ENCODE data around the gene SLCO3A1. TPM values are rescaled to one million over a fixed set of nuclear protein-coding genes. Genes with fewer than 3 reads are reported as not detected.

SLCO3A1 gene
- total RNA-seq, 2 experiments from 2014 or later, result 29.2 to 29.5 TPM

GRCh38 chr15:91852741-91853510 lies 582 bp upstream of the SLCO3A1 start:
- POLR2A ChIA-PET, result interaction anchor here (0.5 to 2.4 kb wide), 8 partner anchors 12 to 1165 kb away, joined by 3 to 13 read pairs (median 4); no protein-coding TSS in a partner anchor

GRCh38 chr15:91853948-91854638 lies 585 bp downstream of the SLCO3A1 start:
- POLR2A ChIA-PET, result interaction anchor here (0.7 to 2.4 kb wide), 9 partner anchors 10 to 596 kb away, joined by 3 to 13 read pairs (median 4); no protein-coding TSS in a partner anchor
- DNase-seq, result peak; percentile 71
- peak; percentile 20 for ATAC-seq (ENCODE audit: low read depth)
- Mint-ChIP-seq H3K36me3 (peaks cover 6% of the 10 kb centered on the region), H3K9me3 (no peaks in the 10 kb centered on the region), H3K27ac (peak overlapping the region; percentile 47), H3K4me1 (peaks cover 56% of the 10 kb centered on the region), H3K4me3 (peak overlapping the region; percentile 85), H3K27me3 (peaks cover 3% of the 10 kb centered on the region)

More at GRCh38 chr15:91852741-91853510, 582 bp upstream of the SLCO3A1 start:
- ATAC-seq (ENCODE audit: low read depth) (peak; percentile 76), DNase-seq (peak; percentile 90)
- no peaks in the 10 kb centered on the region for H3K9me3 Mint-ChIP-seq
- peak overlapping the region; percentile 91 for H3K4me3 Mint-ChIP-seq
- peaks cover 49% of the 10 kb centered on the region for H3K4me1 Mint-ChIP-seq
- H3K27me3 Mint-ChIP-seq, result peaks cover 7% of the 10 kb centered on the region
- H3K36me3 Mint-ChIP-seq, result peaks cover 2% of the 10 kb centered on the region
- peak overlapping the region; percentile 85 for H3K27ac Mint-ChIP-seq

- Mint-ChIP-seq H3K27me3 (no peaks in the 10 kb centered on the region), H3K4me1 (peaks cover 55% of the 10 kb centered on the region), H3K36me3 (peaks cover 10% of the 10 kb centered on the region), H3K4me3 (peak overlapping the region; percentile 85), H3K27ac (no peak overlapping the region), H3K9me3 (no peaks in the 10 kb centered on the region)
- POLR2A ChIA-PET, result interaction anchor here (1.1 to 1.9 kb wide), 6 partner anchors 10 to 241 kb away, joined by 3 to 13 read pairs (median 4); no protein-coding TSS in a partner anchor
- no peak for ATAC-seq (ENCODE audit: low read depth)
- DNase-seq, result no peak
These were observed 1.1 kb downstream of the SLCO3A1 start for GRCh38 chr15:91854639-91854990.

- POLR2A ChIA-PET, result interaction anchor here (1.9 kb wide), 1 partner anchor 149 kb away, joined by 13 read pairs; no protein-coding TSS in a partner anchor
- Mint-ChIP-seq H3K27me3 (no peaks in the 10 kb centered on the region), H3K36me3 (peaks cover 10% of the 10 kb centered on the region), H3K4me3 (peak overlapping the region; percentile 85), H3K9me3 (no peaks in the 10 kb centered on the region), H3K4me1 (peaks cover 54% of the 10 kb centered on the region), H3K27ac (no peak overlapping the region)
- DNase-seq, result no peak
- ATAC-seq (ENCODE audit: low read depth), result no peak
These were observed 1.7 kb downstream of the SLCO3A1 start for GRCh38 chr15:91855241-91855640.

GRCh38 chr15:91855684-91856489 lies 2.4 kb downstream of the SLCO3A1 start:
- H3K36me3 Mint-ChIP-seq, result peaks cover 12% of the 10 kb centered on the region
- no peaks in the 10 kb centered on the region for H3K27me3 Mint-ChIP-seq
- H3K27ac Mint-ChIP-seq, result no peak overlapping the region
- DNase-seq (no peak), ATAC-seq (ENCODE audit: low read depth) (no peak)
- H3K4me3 Mint-ChIP-seq, result no peak overlapping the region
- H3K9me3 Mint-ChIP-seq, result no peaks in the 10 kb centered on the region
- POLR2A ChIA-PET, result no interaction called here
- H3K4me1 Mint-ChIP-seq, result peaks cover 57% of the 10 kb centered on the region

DNA sequence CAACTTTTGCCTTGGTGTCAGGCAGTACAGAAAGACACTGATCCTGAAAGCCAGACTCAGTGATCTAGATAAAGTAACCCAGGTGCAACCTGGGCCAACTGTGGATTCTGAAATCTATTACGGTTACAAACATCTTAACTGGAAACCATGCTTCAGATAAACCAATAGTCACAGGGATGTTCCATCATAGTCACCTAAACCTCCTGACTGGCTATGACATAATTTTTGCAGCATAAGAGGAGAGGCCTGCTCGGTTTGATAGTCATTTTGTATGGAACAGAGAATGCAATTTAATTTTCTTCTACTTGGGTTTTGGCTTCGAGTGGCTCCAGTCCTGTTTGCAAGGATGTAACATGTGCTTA lies 3.7 kb downstream of the SLCO3A1 start:
- Mint-ChIP-seq H3K4me1 (peaks cover 53% of the 10 kb centered on the region), H3K27ac (peak overlapping the region; percentile 78), H3K27me3 (no peaks in the 10 kb centered on the region), H3K9me3 (no peaks in the 10 kb centered on the region), H3K4me3 (peak overlapping the region; percentile 65), H3K36me3 (peaks cover 14% of the 10 kb centered on the region)
- ATAC-seq (ENCODE audit: low read depth) (no peak), DNase-seq (no peak)
- POLR2A ChIA-PET, result no interaction called here

GRCh38 chr15:91857772-91858171 lies 4.3 kb downstream of the SLCO3A1 start:
- H3K9me3 Mint-ChIP-seq, result no peaks in the 10 kb centered on the region
- ATAC-seq (ENCODE audit: low read depth) (peak; percentile 25), DNase-seq (no peak)
- H3K27ac Mint-ChIP-seq, result peak overlapping the region; percentile 78
- peak overlapping the region; percentile 65 for H3K4me3 Mint-ChIP-seq
- POLR2A ChIA-PET, result no interaction called here
- no peaks in the 10 kb centered on the region for H3K27me3 Mint-ChIP-seq
- H3K4me1 Mint-ChIP-seq, result peaks cover 53% of the 10 kb centered on the region
- H3K36me3 Mint-ChIP-seq, result peaks cover 18% of the 10 kb centered on the region

DNA sequence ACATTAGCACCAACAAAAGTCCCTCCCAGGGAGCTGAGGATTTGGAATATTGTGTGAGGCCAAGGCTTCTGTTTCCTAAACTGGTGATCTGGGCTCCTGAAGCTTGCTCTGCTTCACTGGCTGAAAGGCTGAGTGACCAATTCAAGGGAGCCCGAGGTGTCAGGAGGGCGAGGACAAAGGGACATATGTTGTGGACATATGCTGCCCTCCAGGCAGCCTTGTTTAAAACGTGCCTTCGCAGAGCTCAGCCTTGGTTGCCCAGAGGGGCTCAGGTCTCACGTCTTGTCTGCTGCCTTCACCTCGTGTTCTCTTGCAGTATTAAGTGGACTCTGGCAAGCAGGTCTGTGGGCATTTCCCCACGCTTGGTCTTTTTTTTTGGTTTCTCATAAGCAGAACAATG lies 7.0 kb downstream of the SLCO3A1 start:
- H3K27ac Mint-ChIP-seq, result no peak overlapping the region
- POLR2A ChIA-PET, result no interaction called here
- DNase-seq (no peak), ATAC-seq (ENCODE audit: low read depth) (no peak)
- no peaks in the 10 kb centered on the region for H3K9me3 Mint-ChIP-seq
- peaks cover 64% of the 10 kb centered on the region for H3K4me1 Mint-ChIP-seq
- H3K27me3 Mint-ChIP-seq, result no peaks in the 10 kb centered on the region
- no peak overlapping the region for H3K4me3 Mint-ChIP-seq
- peaks cover 18% of the 10 kb centered on the region for H3K36me3 Mint-ChIP-seq

GRCh38 chr15:91861223-91861622 lies 7.7 kb downstream of the SLCO3A1 start:
- POLR2A ChIA-PET, result no interaction called here
- H3K4me1 Mint-ChIP-seq, result peaks cover 69% of the 10 kb centered on the region
- ATAC-seq (ENCODE audit: low read depth) (no peak), DNase-seq (no peak)
- H3K27ac Mint-ChIP-seq, result no peak overlapping the region
- no peak overlapping the region for H3K4me3 Mint-ChIP-seq
- H3K9me3 Mint-ChIP-seq, result no peaks in the 10 kb centered on the region
- peaks cover 18% of the 10 kb centered on the region for H3K36me3 Mint-ChIP-seq
- H3K27me3 Mint-ChIP-seq, result no peaks in the 10 kb centered on the region

GRCh38 chr15:91862891-91863504 lies 9.5 kb downstream of the SLCO3A1 start:
- no peaks in the 10 kb centered on the region for H3K9me3 Mint-ChIP-seq
- no peak overlapping the region for H3K27ac Mint-ChIP-seq
- peaks cover 67% of the 10 kb centered on the region for H3K4me1 Mint-ChIP-seq
- H3K27me3 Mint-ChIP-seq, result no peaks in the 10 kb centered on the region
- no peak for DNase-seq
- no peak for ATAC-seq (ENCODE audit: low read depth)
- POLR2A ChIA-PET, result no interaction called here
- no peak overlapping the region for H3K4me3 Mint-ChIP-seq
- H3K36me3 Mint-ChIP-seq, result peaks cover 19% of the 10 kb centered on the region

DNA sequence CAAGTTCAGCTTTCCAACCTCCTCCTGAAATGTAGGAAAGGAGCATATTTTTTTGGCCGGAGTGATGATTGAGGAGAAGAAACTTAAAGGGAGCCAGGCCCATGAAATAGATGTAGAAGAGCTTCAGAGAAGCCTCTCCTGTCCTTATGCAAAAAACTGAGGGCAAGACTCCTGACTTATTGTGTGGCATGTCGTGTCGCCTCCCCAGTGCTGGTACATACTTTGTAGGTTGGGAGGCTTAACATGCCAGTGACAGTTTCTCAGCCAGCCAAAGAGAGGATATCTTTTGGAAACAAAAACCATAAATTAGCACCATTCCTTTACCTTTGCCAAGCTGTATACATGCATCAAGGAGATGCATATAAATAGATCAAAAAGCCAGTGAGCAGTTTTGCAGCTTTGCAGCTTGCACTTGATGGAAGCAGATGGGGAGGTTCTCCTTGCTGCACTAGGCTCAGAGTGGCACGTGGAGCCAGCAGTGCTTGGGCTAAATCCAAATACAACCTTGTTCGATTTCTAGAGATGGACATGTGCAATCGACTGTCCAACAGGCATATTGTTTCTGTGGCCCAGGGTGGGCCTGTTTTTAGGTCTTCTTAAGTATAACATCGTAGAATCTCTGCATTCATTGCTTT lies 10.2 kb downstream of the SLCO3A1 start:
- H3K36me3 Mint-ChIP-seq, result peaks cover 20% of the 10 kb centered on the region
- H3K9me3 Mint-ChIP-seq, result no peaks in the 10 kb centered on the region
- no peaks in the 10 kb centered on the region for H3K27me3 Mint-ChIP-seq
- H3K27ac Mint-ChIP-seq, result no peak overlapping the region
- H3K4me3 Mint-ChIP-seq, result no peak overlapping the region
- DNase-seq (no peak), ATAC-seq (ENCODE audit: low read depth) (no peak)
- H3K4me1 Mint-ChIP-seq, result peaks cover 68% of the 10 kb centered on the region
- POLR2A ChIA-PET, result interaction anchor here (1.9 kb wide), 1 partner anchor 10 kb away, joined by 5 read pairs; the partner anchor contains the start of gene SLCO3A1

DNA sequence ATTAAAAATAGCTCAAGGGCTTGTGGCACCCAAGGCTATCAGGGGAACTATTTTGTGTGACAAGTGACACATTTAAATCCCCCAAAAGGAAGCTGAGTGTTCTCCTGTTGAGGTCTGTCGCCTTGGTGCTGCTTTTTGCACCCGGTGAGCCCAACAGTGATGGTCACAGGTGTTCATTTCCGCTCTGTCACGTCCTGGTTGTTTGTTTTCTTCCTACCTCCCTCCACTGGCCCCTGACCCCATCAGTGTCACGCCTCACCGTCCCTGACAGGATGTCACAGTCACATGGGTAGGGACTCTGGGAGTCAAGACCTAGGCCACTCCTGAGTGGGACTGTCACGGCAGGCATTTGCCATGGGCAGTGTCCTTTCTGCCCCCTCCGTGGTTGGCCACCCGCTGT lies 11.2 kb downstream of the SLCO3A1 start:
- Mint-ChIP-seq H3K27me3 (no peaks in the 10 kb centered on the region), H3K4me1 (peaks cover 66% of the 10 kb centered on the region), H3K9me3 (no peaks in the 10 kb centered on the region), H3K36me3 (peaks cover 13% of the 10 kb centered on the region), H3K27ac (no peak overlapping the region), H3K4me3 (no peak overlapping the region)
- POLR2A ChIA-PET, result interaction anchor here (1.9 kb wide), 1 partner anchor 11 kb away, joined by 5 read pairs; the partner anchor contains the start of gene SLCO3A1
- ATAC-seq (ENCODE audit: low read depth), result peak; percentile 32
- no peak for DNase-seq
